Mucosa of stomach (tissue), 1 donor: ENCODE results near the gene AOAH.

Experiments
- H3K27me3 ChIP-seq: one replicate; pipeline ENCODE4 v1.7.0; 2013; ENCODE audit warnings: mild to moderate bottlenecking, low read length; ENCODE audit not compliant: control insufficient read depth, insufficient read depth
- H3K36me3 ChIP-seq: one replicate; pipeline ENCODE4 v1.7.0; 2013; ENCODE audit warnings: low read length; ENCODE audit not compliant: control insufficient read depth, insufficient read depth
- H3K4me1 ChIP-seq: one replicate; pipeline ENCODE4 v1.7.0; 2013; ENCODE audit warnings: mild to moderate bottlenecking, low read length; ENCODE audit not compliant: control insufficient read depth, insufficient read depth
- H3K4me3 ChIP-seq: one replicate; pipeline ENCODE4 v1.7.0; 2013; ENCODE audit warnings: low read length
- H3K9ac ChIP-seq: one replicate; pipeline ENCODE4 v1.7.0; 2013; ENCODE audit warnings: mild to moderate bottlenecking, low read length, moderate library complexity
- H3K9me3 ChIP-seq: one replicate; pipeline ENCODE4 v1.7.0; 2013; ENCODE audit warnings: mild to moderate bottlenecking, low read length, moderate library complexity; ENCODE audit not compliant: control insufficient read depth
- donor health status: Pancreatic carcinoma.

Gene AOAH, protein sequence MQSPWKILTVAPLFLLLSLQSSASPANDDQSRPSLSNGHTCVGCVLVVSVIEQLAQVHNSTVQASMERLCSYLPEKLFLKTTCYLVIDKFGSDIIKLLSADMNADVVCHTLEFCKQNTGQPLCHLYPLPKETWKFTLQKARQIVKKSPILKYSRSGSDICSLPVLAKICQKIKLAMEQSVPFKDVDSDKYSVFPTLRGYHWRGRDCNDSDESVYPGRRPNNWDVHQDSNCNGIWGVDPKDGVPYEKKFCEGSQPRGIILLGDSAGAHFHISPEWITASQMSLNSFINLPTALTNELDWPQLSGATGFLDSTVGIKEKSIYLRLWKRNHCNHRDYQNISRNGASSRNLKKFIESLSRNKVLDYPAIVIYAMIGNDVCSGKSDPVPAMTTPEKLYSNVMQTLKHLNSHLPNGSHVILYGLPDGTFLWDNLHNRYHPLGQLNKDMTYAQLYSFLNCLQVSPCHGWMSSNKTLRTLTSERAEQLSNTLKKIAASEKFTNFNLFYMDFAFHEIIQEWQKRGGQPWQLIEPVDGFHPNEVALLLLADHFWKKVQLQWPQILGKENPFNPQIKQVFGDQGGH

DNA sequence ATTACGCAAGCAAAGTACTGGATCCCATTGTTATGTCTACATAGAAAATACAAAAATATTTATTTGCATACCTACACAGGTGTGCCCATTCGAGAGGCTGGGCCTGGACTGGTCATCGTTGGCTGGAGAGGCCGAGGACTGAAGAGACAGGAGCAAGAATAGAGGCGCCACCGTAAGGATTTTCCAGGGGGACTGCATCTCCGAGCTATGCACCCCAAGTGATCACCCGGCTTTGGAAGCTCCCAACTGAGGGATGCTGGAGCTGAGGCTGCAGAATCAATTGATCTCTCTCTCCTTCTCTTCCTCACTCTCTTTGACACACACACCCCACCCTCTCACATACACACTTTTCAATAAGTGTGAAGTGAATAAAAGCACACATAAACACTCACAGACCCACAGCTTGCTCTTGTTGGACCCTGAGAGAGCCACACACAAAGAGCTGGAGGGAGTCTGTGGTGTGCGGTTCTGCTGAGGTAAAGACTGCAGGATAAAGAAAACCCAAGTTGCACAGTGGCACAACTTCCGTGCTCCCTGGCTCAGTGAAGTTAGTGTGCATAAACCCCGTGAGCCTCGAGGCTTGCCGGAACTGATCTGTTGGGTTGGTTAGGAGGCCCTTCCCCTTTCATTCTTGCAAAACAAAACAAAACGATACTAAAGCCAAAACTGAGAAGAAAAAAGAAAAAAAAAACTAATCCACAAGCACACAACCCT lies at the start of gene AOAH:
AOAH (minus strand) TSS at position 544 of the 714 bp plus-strand sequence; CDS start at position 198, 346 bp downstream.
- no peaks in the 10 kb centered on the region for H3K4me1 ChIP-seq
- H3K9me3 ChIP-seq: no peaks in the 10 kb centered on the region
- H3K36me3 ChIP-seq: no peaks in the 10 kb centered on the region
- H3K4me3 ChIP-seq: no peak within 1 kb of the TSS
- H3K27me3 ChIP-seq: peaks cover 3% of the 10 kb centered on the region
- peak within 1 kb of the TSS; percentile 10 for H3K9ac ChIP-seq

DNA sequence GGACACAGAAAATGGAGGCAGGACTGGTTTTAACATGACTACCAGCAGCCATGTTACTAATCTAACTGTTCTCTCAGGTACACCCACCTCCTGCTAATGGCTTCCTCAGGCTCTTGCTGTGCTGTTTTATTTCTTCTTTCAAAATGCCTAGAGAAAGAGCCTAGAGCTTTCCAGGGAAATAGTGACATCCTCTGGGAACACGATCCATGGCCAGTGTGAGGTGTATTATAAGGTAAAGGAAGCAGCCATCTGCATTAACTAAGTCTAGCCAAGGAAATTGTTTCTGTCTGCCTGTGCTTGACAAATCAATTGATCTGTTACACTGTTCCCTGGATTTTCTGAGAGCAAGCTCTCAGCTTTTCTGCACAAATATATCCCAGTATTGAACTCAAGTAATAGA lies 42.2 kb upstream of the AOAH start:
- Histone ChIP-seq H3K9me3 (no peaks in the 10 kb centered on the region), H3K27me3 (no peaks in the 10 kb centered on the region), H3K4me1 (no peaks in the 10 kb centered on the region), H3K9ac (no peak overlapping the region), H3K4me3 (no peak overlapping the region), H3K36me3 (no peaks in the 10 kb centered on the region)

DNA sequence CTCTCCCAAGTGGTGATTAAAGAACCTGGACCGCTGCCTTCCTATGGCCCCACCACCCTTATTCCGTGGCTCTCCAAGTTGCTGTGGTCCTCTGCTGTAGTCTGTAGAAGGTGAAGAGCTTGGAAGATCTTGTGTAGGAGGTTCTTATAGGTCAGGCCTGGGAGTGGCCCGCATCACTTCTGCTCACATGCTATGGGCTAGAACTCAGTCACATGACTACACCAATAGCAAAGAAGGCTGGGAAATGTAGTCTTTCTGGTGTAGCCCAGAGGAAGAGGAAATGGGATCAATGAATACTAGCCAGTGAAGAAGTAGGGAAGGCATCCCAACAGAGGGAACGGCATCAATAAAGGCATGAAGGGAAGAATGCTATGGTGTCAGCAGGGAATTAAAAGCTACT lies 41.3 kb upstream of the AOAH start:
- H3K4me3 ChIP-seq: no peak overlapping the region

DNA sequence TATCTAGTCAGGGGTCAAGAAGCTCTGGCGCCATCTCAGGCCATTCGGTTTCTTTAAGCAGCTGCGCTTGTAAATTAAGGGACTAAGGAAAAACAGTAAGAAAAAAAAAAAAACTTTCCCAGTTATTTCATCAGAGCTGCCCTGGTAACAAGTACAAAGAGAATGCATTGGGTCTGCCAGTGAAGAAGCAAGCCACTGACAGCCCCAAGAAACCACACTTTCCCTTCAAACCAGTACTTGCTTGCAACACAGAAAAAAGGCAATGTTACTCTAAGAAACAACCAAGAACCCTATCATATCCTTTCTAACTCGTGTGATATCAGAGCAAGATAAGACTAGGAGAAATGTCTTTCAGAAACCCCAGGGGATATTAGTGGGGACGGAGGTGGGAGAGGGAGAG lies 40.6 kb upstream of the AOAH start:
- Histone ChIP-seq H3K9ac (no peak overlapping the region), H3K4me1 (no peaks in the 10 kb centered on the region), H3K36me3 (no peaks in the 10 kb centered on the region), H3K9me3 (no peaks in the 10 kb centered on the region), H3K27me3 (no peaks in the 10 kb centered on the region), H3K4me3 (no peak overlapping the region)

More for the DNA sequence above, 41.3 kb upstream of the AOAH start:
- H3K9ac ChIP-seq: no peak overlapping the region
- H3K27me3 ChIP-seq: no peaks in the 10 kb centered on the region
- no peaks in the 10 kb centered on the region for H3K9me3 ChIP-seq
- no peaks in the 10 kb centered on the region for H3K4me1 ChIP-seq
- no peaks in the 10 kb centered on the region for H3K36me3 ChIP-seq

DNA sequence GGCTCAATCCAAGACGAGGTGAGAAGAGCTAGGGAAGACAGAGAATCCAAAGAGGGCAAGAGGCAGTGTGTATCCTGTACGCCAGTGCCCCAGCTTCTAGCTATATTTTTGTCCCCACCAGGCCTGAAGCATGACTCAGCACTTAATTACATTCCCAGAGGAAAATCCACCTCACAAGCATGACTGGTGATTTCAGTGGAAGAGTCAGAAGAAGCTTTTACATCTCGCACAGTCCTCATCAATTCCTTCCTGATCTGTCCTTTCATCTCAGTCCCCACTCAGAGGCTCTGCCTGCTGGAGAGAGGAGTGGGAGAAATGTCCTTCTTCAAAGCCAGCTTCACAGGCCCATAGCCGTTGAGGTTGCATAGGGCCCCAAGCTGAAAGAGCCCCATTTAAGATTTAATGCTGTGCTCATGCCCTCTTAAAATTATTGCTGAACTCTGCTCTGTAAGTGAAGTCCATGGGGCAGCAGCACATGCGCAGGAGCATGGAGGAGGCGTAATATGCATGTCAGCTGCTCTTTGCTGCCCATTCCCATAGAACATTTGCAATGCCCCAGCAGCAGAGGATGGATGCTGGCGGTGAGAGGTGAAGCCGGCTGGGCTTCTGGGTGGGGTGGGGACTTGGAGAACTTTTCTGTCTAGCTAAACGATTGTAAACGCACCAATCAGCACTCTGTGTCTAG lies 39.0 kb upstream of the AOAH start:
- H3K36me3 ChIP-seq: no peaks in the 10 kb centered on the region
- no peaks in the 10 kb centered on the region for H3K9me3 ChIP-seq
- H3K4me3 ChIP-seq: no peak overlapping the region
- H3K27me3 ChIP-seq: no peaks in the 10 kb centered on the region
- no peaks in the 10 kb centered on the region for H3K4me1 ChIP-seq
- no peak overlapping the region for H3K9ac ChIP-seq

DNA sequence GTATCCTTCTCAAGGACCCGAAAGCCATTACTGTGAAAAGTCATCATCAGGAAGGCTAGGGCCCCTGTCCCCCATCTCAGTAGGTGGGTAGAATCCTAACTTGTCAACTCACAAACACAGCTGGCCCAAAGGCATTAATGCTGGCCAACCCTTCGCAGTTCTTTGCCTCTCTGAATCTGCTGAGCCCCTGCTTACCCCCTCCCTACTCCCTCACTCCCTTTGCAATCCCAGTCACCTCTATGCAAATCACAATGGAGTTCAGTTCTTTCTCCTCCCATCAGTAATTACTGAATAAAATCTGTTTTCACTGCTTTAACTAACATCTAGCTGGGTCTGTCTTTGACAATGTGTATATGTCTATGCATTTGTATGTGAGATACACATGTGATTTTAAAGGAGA lies 38.1 kb upstream of the AOAH start:
- no peak overlapping the region for H3K9ac ChIP-seq
- H3K9me3 ChIP-seq: no peaks in the 10 kb centered on the region
- H3K27me3 ChIP-seq: no peaks in the 10 kb centered on the region
- H3K4me1 ChIP-seq: no peaks in the 10 kb centered on the region
- no peaks in the 10 kb centered on the region for H3K36me3 ChIP-seq
- H3K4me3 ChIP-seq: no peak overlapping the region

DNA sequence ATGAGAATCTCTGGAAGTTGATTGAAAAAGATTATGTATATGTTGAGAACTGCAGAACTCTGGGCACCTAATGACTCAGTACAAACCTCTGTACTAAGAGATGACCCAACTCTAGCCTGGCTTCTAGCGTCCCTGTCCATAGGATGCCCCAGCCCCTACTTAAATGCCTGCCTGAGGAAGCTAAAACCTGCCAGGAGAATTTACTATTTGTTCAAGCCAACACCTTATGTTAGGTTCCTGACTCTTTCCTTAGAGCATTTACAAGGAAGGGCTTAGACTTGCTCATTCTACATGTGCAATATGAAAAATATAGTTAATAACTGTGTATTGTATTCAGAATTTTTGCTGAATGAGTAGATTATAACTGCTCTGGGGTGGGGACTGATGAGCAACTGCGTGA lies 37.5 kb upstream of the AOAH start:
- H3K9me3 ChIP-seq: no peaks in the 10 kb centered on the region
- H3K27me3 ChIP-seq: no peaks in the 10 kb centered on the region
- no peak overlapping the region for H3K9ac ChIP-seq
- H3K36me3 ChIP-seq: no peaks in the 10 kb centered on the region
- H3K4me3 ChIP-seq: no peak overlapping the region
- H3K4me1 ChIP-seq: no peaks in the 10 kb centered on the region

DNA sequence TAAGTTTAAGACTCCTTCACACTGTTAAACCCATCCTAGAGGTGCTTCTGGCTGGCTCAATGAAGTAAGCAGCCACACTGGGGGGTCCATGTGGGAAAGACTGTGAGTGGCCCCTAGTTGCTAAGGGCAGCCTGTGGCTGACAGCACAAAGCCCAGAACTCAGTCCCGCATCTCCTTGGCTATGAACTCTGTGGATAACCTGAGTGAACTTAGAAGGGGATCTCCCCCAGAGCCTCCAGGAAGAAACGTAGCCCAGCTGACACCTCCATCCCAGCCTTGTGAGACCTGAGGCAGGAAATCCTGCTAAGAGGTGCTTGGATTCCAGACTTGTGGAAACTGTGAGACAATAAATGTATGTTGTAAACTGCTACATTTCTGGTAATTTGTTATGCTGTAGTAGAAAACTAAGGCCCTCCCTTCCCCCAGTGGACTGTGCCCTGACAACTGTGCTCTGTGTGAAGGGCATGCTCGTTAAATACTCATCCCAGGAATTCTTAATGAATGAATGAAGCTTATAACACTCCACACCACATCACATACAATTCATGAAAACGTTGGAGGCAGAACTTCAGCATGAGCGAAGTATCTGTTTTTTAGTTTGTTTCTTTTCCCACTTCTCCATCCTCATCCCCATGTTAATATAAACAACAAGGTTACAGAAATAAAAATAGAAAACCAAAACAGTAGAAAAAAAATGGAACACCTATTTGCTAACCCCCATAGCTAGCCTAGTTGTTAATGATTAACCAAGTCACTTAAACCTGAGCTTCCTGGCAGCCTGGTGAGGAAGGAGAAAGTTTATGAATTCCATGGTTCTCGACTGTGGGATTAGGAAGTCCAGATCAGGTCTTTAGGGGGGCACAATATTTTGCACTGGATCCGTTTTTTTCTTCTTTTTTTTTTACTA lies 36.8 kb upstream of the AOAH start:
- H3K36me3 ChIP-seq: no peaks in the 10 kb centered on the region
- no peak overlapping the region for H3K9ac ChIP-seq
- no peaks in the 10 kb centered on the region for H3K9me3 ChIP-seq
- H3K4me3 ChIP-seq: no peak overlapping the region
- no peaks in the 10 kb centered on the region for H3K27me3 ChIP-seq
- no peaks in the 10 kb centered on the region for H3K4me1 ChIP-seq

DNA sequence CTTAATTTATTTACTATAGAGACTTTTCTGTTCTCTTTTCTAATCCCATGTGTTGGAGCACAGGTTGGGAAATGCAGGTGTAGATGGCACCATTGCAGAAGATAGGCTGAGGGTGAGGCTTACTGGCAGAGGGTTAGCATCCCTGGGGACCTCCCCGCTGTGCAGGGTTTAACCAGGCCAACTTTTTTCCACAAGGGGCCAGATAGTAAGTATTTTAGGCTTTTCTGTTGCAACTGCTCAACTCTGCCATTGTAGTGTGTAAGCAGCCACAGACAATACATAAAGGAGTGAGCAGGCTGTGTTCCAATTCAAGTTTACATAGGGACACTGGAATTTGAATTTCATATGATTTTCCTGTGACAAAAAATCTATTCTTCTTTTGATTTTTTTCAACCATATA lies 34.6 kb upstream of the AOAH start:
- H3K4me3 ChIP-seq: no peak overlapping the region
- H3K9ac ChIP-seq: no peak overlapping the region
- H3K27me3 ChIP-seq: no peaks in the 10 kb centered on the region
- no peaks in the 10 kb centered on the region for H3K4me1 ChIP-seq
- H3K9me3 ChIP-seq: no peaks in the 10 kb centered on the region
- no peaks in the 10 kb centered on the region for H3K36me3 ChIP-seq

DNA sequence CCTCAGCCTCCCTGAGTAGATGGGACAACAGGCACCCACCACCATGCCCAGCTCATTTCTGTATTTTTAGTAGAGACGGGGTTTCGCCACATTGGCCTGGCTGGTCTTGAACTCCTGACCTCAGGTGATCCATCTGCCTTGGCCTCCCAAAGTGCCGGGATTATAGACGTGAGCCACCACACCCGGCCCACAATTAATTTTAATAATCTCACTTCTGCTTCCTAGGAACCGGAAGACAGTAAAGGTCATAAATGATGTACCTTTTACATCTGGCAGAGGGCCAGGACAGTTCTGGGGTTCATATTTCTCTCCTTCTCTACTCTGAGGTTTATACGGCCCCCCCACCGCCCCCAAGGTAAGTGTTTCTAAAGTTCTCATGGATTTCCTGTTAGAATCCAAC lies 31.2 kb upstream of the AOAH start:
- no peak overlapping the region for H3K9ac ChIP-seq
- no peaks in the 10 kb centered on the region for H3K9me3 ChIP-seq
- H3K4me1 ChIP-seq: no peaks in the 10 kb centered on the region
- no peaks in the 10 kb centered on the region for H3K27me3 ChIP-seq
- no peaks in the 10 kb centered on the region for H3K36me3 ChIP-seq
- H3K4me3 ChIP-seq: no peak overlapping the region

DNA sequence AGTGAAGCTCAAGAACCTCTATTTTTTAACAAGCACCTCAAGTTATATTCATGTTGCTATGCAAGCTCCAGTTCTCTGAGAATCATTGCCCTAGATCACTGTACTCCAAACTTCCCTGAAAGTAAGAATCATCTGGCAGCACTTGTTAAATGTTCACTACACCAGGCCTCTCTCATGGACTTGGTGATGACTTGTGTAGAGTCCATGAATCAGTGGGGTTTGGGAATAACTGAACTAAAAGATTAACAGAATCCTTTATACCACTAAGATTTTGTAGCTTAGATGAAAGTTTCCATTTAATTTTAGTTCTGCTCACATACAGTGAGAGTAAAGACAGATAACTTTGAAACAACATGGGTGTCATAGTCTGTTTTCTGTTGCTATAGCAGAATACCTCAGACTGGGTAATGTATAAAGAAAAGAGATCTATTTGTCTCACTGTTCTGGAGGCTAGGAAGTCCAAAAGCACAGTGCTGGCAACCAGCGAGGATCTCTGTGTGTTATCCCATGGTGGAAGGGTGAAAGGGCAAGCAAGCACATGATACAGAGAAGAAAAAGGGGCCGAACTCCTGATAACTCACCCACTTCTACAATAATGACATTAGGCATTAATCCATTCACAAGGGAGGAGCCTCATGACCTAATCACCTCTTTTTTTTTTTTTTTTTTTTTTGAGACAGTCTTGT lies 27.9 kb upstream of the AOAH start:
- H3K4me3 ChIP-seq: no peak overlapping the region
- no peaks in the 10 kb centered on the region for H3K4me1 ChIP-seq
- H3K27me3 ChIP-seq: no peaks in the 10 kb centered on the region
- no peaks in the 10 kb centered on the region for H3K9me3 ChIP-seq
- no peak overlapping the region for H3K9ac ChIP-seq
- H3K36me3 ChIP-seq: no peaks in the 10 kb centered on the region
